Rectal smooth muscle tissue (tissue), 1 donor: ENCODE data around the gene CCSAP.

ENCODE experiments used
- H3K27ac ChIP-seq: one replicate; pipeline ENCODE4 v1.7.0; 2013; ENCODE audit warnings: low read depth, low read length, inconsistent platforms
- H3K27me3 ChIP-seq: one replicate; pipeline ENCODE4 v1.7.0; 2013; ENCODE audit warnings: low read length; ENCODE audit not compliant: control insufficient read depth, insufficient read depth
- H3K36me3 ChIP-seq: one replicate; pipeline ENCODE4 v1.7.0; 2013; ENCODE audit warnings: low read length; ENCODE audit not compliant: control insufficient read depth, insufficient read depth
- H3K4me1 ChIP-seq: one replicate; pipeline ENCODE4 v1.7.0; 2013; ENCODE audit warnings: low read length; ENCODE audit not compliant: control insufficient read depth, insufficient read depth
- H3K4me3 ChIP-seq: one replicate; pipeline ENCODE4 v1.7.0; 2013; ENCODE audit warnings: low read length
- H3K9ac ChIP-seq: one replicate; pipeline ENCODE4 v1.7.0; 2013; ENCODE audit warnings: low read length

CCSAP gene

DNA sequence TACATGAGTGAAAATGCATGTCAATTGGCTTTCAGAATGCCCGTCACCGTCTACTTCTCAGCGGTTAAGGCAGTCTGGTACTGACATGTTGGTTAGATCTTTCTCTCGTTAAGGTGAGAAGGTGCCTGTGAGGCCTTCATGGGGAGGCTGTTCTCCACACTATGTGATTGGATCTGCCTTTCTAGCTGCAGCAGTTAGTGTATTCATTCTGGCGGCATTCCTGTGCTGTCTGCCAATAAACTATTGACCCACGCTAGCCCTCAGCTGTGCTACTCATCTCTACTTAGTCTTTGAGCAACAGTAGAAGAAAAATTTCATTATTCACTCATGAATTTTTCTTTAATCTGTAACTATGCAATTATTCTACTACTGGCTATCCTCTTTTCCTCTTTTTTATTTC lies 32.0 kb downstream of the CCSAP start:
- Histone ChIP-seq H3K36me3 (peaks cover 15% of the 10 kb centered on the region), H3K27ac (no peak overlapping the region), H3K27me3 (no peaks in the 10 kb centered on the region), H3K4me1 (no peaks in the 10 kb centered on the region), H3K4me3 (no peak overlapping the region), H3K9ac (no peak overlapping the region)

GRCh38 chr1:229309684-229310083 lies 33.2 kb downstream of the CCSAP start:
- no peak overlapping the region for H3K9ac ChIP-seq
- H3K27ac ChIP-seq, result no peak overlapping the region
- no peak overlapping the region for H3K4me3 ChIP-seq
- H3K4me1 ChIP-seq, result no peaks in the 10 kb centered on the region
- H3K36me3 ChIP-seq, result peaks cover 16% of the 10 kb centered on the region
- no peaks in the 10 kb centered on the region for H3K27me3 ChIP-seq

DNA sequence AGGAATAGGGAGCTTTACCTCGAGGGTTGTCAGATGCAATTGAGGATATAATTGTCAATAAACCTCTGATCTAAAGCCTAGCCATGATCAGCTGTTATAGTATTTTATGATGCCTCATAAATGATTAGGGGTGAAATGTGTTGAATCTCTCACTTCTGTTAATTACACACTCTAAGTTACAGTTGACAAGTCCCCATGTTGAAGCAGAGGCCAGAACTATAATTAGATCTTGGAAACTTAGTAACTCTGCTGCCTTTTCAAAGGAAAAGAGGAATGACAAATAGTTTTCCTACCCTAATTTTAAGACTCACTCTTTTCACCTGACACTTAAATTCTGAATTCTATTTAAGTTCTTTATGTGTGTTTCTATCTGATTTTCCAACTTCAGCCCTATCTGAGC lies 33.8 kb downstream of the CCSAP start:
- Histone ChIP-seq H3K27ac (no peak overlapping the region), H3K4me3 (no peak overlapping the region), H3K36me3 (peaks cover 16% of the 10 kb centered on the region), H3K4me1 (no peaks in the 10 kb centered on the region), H3K27me3 (no peaks in the 10 kb centered on the region), H3K9ac (no peak overlapping the region)

DNA sequence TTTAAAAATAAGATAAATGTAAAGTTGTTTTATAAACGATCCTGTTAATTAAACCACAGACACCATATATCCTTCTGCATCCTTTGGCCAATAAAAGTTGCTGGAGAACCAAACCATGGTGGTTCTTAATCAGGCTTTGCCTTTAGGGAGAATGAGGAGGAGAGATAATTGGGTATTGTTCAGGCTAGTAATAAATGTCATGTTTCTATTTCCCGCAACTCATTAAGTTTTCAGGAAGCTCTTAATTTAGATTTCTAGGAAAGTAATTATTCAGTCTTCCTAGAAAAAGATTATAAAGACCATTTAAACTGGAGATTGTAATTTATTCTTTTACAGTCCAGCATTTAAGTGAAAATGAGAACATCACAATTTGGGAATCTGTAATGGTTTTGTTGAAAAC lies 37.5 kb downstream of the CCSAP start:
- Histone ChIP-seq H3K4me1 (no peaks in the 10 kb centered on the region), H3K36me3 (peaks cover 20% of the 10 kb centered on the region), H3K9ac (no peak overlapping the region), H3K4me3 (no peak overlapping the region), H3K27ac (no peak overlapping the region), H3K27me3 (no peaks in the 10 kb centered on the region)

- no peak overlapping the region for H3K4me3 ChIP-seq
- peaks cover 25% of the 10 kb centered on the region for H3K36me3 ChIP-seq
- H3K27me3 ChIP-seq, result no peaks in the 10 kb centered on the region
- H3K4me1 ChIP-seq, result no peaks in the 10 kb centered on the region
- no peak overlapping the region for H3K27ac ChIP-seq
- H3K9ac ChIP-seq, result no peak overlapping the region
Measured at GRCh38 chr1:229303855-229304254, 39.0 kb downstream of the CCSAP start.

DNA sequence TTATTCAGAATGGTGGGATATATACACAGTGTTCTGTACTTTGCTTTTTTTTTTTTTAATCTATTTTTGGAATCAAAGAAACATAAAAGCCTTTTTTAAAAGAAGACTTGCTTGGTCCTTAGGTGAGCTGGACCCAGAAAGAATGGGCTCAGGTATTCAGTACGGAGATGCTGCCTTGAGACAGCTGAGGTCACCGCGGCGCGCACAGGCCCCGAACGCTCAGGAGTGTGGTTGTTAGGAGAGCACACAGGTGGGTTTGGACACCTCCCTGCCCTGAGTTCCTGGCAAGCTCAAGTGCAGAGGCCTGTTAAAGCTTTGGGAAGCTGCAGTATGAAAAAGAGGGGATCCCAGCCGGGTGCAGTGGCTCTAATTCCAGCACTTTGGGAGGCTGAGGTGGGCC lies 40.1 kb downstream of the CCSAP start:
- no peaks in the 10 kb centered on the region for H3K4me1 ChIP-seq
- no peak overlapping the region for H3K27ac ChIP-seq
- no peak overlapping the region for H3K9ac ChIP-seq
- no peaks in the 10 kb centered on the region for H3K27me3 ChIP-seq
- H3K4me3 ChIP-seq, result no peak overlapping the region
- H3K36me3 ChIP-seq, result peaks cover 20% of the 10 kb centered on the region

DNA sequence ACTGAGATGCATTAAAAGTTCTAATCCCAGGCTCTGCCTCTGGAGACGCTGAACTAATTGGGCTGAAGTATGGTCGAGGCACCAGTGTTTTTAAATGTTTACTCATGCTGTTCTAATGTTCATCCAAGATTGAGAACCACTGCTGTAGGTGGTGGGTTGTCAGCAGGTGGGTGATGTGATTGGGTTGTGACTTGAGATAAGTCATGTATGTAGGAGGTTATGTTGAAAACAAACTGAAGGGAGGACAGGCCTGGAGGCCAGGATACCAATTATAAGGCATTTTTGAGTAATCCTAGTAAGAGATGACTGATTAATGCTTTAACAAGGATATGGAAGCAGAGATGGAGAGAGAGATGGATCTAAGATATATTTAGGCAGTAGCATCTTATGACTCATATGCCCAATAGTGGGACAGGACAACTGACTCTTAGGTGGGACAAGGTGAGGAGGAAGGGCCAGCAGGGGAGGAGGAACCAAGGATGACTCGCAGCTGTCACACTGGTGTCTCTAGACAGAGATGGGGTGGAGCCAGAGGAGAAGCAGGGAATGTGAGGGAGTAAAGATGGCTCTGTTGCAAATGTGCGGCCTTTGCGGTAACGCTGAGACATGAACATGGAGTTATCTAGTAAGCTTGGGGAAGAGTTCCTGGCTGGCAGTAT lies 42.6 kb downstream of the CCSAP start:
- H3K36me3 ChIP-seq, result peaks cover 12% of the 10 kb centered on the region
- no peaks in the 10 kb centered on the region for H3K4me1 ChIP-seq
- no peak overlapping the region for H3K9ac ChIP-seq
- H3K4me3 ChIP-seq, result no peak overlapping the region
- no peaks in the 10 kb centered on the region for H3K27me3 ChIP-seq
- H3K27ac ChIP-seq, result no peak overlapping the region

- no peaks in the 10 kb centered on the region for H3K27me3 ChIP-seq
- H3K36me3 ChIP-seq, result peaks cover 12% of the 10 kb centered on the region
- H3K4me3 ChIP-seq, result no peak overlapping the region
- H3K9ac ChIP-seq, result no peak overlapping the region
- H3K27ac ChIP-seq, result no peak overlapping the region
- no peaks in the 10 kb centered on the region for H3K4me1 ChIP-seq
Measured at GRCh38 chr1:229298887-229299503, 43.9 kb downstream of the CCSAP start.

DNA sequence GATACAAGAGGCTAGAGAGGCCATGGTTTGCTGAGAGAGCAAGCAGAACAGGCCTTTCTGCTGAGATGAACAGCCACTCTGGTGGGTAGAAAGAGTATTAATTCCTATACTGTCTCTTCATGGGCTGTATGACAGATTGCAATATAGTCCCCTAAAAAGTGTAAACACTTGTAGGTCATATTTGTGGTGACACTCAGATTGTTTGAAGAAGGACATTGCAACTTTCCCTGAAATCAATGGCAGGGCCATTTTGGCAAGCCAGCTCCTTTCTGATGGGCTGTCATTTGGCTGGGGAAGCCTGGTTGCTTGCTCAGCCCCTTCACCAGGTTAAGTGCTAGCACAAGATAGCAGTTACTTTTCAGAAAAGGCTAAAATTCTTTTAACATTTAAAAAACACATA lies 44.4 kb downstream of the CCSAP start:
- H3K4me3 ChIP-seq, result no peak overlapping the region
- peaks cover 12% of the 10 kb centered on the region for H3K36me3 ChIP-seq

DNA sequence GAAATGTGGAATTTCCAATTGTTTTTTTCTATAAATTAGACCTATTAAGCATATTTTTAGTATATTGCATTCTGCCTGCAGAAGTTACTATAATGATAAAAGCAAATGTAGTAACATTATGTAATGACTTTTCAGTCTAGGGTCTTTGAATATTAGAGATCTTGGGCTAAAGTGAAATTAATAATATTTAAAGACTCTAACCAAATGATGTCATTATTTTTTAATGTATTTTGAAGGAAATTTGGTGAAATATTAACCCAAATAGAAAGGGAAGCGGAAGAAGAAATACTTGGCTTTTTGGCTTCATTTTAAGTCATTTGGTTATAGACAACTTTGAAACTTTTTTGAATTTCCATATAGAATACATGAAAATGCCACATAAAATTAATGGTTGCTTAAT lies 45.1 kb downstream of the CCSAP start:
- Histone ChIP-seq H3K36me3 (peaks cover 9% of the 10 kb centered on the region), H3K9ac (no peak overlapping the region), H3K4me1 (no peaks in the 10 kb centered on the region), H3K27me3 (no peaks in the 10 kb centered on the region), H3K27ac (no peak overlapping the region), H3K4me3 (no peak overlapping the region)

More for the DNA sequence above, 44.4 kb downstream of the CCSAP start:
- Histone ChIP-seq H3K4me1 (no peaks in the 10 kb centered on the region), H3K27ac (no peak overlapping the region), H3K9ac (no peak overlapping the region), H3K27me3 (no peaks in the 10 kb centered on the region)

GRCh38 chr1:229296541-229296941 lies 46.3 kb downstream of the CCSAP start:
- no peaks in the 10 kb centered on the region for H3K4me1 ChIP-seq
- no peak overlapping the region for H3K27ac ChIP-seq
- no peaks in the 10 kb centered on the region for H3K27me3 ChIP-seq
- H3K36me3 ChIP-seq, result peaks cover 9% of the 10 kb centered on the region
- no peak overlapping the region for H3K9ac ChIP-seq
- no peak overlapping the region for H3K4me3 ChIP-seq

- H3K27me3 ChIP-seq, result no peaks in the 10 kb centered on the region
- no peak overlapping the region for H3K4me3 ChIP-seq
- H3K4me1 ChIP-seq, result no peaks in the 10 kb centered on the region
- H3K36me3 ChIP-seq, result peaks cover 9% of the 10 kb centered on the region
- H3K27ac ChIP-seq, result no peak overlapping the region
- no peak overlapping the region for H3K9ac ChIP-seq
Measured at GRCh38 chr1:229295745-229296144, 47.1 kb downstream of the CCSAP start.

GRCh38 chr1:229293528-229294204 lies 49.2 kb downstream of the CCSAP start:
- Histone ChIP-seq H3K27ac (no peak overlapping the region), H3K27me3 (no peaks in the 10 kb centered on the region), H3K9ac (no peak overlapping the region), H3K36me3 (peaks cover 3% of the 10 kb centered on the region), H3K4me3 (no peak overlapping the region), H3K4me1 (no peaks in the 10 kb centered on the region)
